CD4-positive, alpha-beta T cell treated with Interleukin-15 for 4 hours (primary cell): ENCODE data around the gene EPHB6.

Experiments used
- DNase-seq: peaks from one replicate; pipeline ENCODE4 v3.0.0-alpha.2; 2020; ENCODE audit warnings: low spot score

Gene EPHB6

DNA sequence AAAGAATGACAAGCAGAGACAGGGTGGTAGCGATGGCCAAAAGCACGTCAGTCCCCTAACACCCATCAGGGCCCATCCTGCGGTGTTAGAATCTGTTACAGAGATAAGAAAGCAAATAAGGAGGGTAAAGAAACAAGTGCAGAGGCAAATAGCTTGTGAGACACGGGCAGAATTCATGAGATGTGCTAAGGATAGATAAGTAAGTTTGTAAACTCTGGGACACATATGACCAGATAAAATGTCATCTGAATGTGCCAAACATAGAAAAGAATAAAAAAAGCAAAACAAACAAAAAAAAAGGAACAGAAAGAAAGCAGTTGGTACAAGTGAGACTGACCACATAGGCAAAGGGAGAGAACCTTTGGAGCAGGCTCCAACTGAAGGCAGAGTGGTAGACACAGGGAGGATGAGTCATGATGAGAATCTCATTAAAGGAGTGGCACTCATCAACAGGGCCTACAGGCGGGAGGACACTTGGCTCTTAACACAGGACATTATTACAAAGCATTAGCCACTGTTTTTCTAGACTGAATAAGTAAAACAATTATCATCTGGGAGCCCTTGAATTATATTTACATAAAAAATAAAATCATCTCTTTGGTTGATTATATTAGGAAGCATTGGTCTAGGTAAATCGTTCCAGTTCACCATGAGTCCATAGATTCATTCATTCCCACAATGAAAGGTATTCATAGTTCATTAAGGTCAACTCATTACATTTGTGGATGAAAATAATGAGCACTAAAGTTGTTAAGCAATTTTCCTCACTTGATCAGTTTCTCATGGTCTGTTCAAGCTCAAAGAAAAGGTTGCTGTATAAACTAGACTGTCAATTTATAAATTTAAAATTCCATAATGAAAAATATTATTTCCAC, 21.5 kb upstream of the EPHB6 start:
- DNase-seq, result no peak

DNA sequence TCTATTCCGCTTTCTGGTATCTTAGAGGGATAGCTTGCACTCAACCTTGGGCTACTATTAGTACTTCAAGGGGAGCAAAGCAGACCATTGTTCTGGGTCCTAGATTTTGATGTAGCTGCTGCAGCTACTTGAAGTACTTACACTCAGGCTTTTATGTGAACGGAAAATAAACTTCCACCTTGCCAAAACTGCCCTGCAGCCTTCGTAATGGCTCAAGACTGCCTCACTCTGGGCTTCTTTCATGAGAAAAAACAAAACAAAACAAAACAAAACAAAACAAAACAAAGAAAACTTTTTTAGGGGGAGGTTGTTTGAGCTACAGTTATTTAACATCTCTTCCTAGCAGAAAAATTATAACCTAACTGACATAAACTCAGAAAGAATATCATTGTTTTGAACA, 19.4 kb upstream of the EPHB6 start:
- no peak for DNase-seq

DNA sequence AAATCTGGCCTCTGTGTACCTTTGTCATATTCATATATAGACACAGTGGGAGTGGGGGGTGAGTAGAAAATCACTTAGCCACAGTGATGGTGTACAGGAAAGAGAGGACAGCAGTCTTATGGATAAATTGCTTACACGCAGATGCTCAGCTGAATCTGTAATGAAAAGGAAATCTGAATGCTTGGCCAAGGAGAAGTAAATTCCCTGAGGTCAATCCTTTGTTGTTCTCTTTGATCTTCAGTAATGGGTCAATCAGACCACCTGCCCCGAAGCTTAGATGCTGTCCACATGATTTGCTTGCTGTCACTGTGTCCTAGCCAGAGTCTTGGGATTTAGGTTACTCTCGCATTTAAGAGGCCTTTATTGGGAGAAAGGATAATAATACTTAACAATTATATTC, 18.4 kb upstream of the EPHB6 start:
- no peak for DNase-seq

DNA sequence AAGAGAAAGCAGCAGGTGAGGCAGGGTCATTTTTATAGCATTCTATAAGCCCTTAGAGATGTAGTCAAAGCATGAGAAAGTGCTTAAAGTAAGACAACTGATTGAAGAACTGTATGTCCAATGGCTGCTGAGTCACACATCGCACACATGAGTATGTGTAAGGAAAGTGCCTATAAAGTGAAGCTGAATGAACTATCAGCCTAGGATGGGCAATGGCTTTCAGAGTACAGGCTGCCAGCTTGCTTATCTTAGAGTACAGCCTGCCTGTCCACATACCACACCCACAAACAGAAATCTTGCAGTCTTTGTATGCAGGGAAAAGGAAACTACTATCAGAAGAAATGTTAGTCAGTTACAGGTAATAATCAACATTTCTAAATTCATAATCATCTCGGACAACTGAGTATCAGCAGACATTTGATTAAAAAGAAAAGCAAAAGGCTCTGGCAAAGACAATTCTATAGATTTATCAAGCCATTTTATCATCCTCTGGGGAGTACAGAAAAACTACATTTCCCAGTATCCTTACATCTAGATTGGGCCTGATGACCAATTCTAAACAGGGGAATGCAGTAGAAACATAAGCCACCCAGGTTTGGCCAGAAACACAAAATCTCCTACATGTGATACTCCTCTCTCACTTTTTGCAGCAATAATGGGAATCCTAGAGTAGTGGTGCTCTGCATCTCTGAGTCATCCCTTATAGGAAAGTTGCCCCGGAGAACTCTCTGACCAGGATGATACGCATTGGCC, 16.2 kb upstream of the EPHB6 start:
- DNase-seq, result no peak

DNA sequence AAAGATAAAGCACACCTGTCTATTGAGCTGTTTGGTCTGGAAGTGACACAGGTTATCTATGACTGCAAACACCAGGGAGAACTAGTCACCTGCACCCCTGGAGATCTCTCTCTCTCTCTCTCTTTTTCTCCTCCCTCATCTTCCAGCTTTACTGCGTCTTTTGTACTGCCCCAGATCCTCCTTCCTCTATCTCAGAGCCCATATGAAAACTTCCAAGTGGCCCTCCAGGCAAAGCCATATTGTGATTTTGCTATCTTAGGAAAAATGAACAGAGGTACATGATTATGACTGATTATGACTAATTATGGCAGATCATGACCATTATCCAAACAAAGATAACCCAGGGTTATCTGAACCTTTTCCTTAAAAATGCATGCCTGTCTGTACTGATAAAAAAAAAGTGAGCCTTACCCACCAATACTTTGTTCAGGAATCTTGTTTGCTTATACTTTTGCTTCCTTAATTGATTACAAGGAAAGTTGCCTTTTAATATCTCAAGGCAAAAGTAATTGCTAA, 12.6 kb upstream of the EPHB6 start:
- no peak for DNase-seq

DNA sequence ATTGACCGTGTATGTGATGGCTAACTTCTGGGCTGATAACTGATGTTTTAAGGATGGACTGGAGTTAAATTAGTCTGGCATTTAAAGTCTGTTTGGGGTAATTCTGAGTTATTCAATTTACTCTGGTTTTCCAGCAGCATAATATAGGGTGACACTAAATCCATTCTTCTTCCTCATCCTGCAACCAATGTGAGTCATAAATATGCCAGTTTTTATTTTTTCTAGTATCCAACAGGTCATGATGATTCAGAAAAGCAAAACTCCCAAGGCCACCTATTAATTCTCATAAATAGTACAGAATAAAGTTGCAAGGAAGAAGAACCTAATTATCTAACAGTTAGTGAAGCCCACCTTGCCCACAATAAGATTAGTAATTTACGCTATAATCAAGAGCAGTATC, 7.5 kb upstream of the EPHB6 start:
- DNase-seq, result no peak

DNA sequence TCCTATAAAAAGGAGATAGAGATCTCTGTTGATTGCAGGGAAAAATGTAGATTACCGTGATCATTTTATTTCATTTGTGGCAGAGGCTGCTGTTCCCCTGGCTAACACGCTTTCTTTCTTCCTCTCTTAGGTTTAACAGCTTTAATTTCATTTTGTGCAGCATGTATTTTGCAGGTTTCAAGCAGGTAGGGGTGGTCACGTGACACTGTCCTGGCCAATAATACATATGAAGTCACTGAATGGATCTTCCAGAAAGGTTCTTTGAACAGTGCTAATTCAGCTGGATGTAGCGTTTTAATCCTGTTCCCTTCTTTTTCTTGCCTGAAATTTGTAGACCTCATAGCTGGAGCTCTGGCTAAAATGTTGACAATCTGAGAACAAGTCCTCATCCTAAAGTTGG, 3.6 kb upstream of the EPHB6 start:
- no peak for DNase-seq

DNA sequence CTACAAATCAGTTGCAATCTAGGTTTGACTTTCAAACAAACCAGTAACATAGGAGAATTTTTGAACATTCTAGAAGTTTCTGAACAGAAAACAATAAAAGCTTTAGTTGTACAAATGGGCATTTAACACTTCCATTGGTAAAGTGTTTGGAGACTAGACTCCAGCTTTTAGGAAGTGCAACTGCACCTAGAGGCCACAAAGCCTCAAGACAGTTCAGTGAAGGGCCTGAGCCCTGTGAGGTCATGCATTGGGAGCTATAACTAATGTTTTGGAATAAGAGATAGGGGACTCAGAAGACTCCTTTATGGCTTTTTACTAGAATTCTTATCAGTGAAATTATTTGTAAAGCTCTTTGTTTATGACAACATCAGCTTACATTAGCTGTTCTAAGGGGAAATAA, 3.0 kb upstream of the EPHB6 start:
- no peak for DNase-seq

DNA sequence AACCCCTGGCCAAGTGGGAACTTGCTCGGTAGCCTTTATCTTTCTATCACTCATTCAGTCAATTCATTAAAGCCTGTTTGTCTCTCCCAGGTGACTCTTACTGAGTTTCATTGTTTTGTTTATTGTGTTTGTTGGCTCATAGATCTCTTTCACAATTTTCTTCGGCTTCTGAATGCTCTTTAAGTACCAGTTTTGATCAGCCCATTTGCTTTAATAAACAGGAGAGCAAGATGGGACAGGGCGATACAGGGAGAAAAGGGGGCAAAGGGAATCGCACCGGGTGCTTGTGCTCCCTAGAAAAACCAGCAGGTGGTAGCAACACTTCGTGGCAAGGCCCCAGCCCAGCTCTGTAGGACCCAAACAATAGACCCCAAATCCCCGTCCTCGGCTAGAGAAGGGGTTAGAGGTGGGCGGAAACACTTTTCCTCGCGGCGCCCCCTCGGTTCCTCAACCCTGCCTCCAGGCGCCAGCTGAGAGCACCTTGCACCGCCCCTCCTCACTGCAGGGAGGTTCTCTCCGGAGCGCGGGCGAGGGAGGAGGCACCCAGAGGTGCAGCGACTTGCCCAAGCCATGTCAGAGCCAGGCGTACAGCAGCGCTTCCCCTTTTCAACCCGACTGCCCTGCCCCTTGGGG, 1.0 kb upstream of the EPHB6 start:
- DNase-seq, result peak; percentile 60

DNA sequence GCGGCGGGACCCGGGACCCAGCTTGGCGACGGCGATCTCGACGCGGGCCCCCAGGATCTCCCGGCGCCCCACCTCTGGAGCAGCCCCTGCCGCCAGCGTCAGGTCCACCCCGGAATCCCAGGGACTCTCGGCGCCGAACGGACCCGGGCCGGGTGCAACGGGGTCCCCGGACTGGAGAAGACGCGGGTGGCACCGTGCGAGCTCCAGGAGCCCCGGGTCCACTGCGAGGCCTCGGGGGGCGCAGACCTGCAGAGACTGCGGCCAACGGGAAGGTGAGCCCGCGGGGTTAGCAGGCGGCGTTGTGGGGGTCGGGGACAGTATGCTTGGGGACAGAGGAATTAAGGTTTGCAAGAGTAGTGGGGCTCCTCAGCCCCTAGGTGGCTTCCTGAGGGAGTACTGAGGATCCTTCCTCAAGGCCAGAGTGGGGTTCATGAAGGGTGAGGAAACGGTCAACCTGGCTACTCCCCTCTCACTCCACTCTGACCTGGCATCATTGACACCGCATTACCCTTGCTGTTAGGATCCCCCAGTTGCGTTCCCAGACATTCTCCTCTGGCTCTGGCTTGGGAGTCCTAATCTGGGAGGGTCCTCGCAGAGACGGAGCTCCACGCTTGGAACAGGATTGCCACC, 353 bp downstream of the EPHB6 start:
- DNase-seq, result no peak

DNA sequence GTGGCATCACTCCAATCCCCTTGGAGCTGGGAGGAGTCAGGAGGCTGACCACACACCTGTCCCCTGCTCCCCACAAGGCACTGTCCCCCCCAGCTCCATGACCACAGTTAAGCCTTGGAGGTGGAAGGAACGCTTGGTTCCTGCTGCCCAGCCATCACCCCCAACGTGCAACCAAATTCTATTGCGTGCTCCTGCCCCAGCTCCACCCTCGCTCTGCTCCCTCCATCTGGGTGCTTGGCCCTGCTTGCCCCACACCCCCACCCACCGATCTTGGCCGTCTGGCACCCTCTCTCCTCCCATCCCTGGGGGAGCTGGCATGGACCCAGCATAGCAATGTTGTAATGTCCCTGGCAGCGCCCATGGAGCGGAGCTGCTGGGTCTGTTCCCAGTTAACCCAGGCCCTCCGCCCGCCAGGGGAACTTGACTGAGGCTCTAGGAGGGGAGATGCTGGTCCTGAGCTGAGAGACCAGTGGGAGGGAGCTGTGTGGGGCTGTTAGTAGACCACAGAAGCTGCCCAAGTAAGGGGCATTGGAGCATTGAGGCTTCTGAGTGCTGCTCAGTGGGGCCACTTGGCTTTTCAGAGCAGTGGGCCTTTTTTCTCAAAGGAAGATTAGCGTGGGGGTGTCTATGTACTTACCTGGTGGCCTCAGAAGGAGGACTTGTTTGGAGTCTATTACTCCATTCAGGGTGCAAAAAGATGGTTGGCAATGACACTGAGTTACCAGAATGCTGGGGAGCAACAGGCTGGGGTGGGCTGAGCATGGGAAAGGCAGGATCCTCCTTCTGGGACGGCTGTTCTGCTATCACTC, 1.1 kb downstream of the EPHB6 start:
- no peak for DNase-seq

DNA sequence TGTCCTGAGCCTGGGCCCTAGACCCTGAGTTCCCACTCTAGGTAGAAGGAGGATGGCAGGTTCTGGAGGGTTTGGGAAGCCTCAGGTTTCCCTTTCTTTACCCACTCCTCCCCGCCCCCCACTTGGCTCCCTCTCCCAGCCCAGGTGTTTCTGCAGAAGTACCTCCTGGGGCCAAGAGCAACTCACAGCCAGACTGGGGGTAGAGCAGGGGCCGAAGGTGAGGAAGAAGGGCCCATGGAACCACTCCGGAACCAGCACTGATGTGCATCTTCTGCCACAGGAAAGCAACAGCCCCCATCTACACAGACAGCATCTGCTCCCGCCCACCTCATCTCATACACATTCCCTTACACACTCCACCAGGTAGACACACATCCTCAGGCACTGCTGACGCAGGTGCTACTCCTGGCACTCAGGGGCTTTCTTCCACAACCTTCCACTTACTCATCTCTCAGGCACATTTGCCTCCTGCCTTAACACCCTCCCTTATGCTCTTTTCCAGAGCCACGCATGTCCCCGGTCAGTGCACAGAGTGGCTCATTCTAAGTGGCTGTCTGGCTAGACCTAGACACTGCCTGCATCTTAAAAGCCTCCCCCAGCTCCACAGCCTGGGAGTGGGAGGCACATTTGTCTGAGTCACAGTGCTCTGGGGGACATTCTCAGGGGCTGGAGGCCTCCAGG, 1.8 kb downstream of the EPHB6 start:
- DNase-seq, result no peak

DNA sequence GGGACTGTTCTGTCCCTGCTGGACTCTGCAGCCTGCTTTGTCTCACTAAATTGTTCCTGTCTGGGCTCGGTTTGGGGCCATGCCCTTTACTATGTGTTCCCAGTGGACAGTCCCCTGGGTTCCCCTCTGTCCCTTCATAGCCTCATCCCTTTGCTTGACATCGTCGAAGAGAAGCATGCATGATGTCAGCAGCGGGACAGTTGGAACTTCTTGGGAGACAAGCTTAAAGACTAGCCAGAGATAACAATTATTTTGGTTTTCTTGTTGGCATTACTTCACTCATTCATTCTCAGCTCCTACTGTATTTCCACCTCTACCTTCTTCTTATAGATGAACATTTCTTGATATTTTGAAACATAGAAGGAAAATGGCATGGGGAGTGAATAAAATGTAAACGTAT, 2.7 kb downstream of the EPHB6 start:
- no peak for DNase-seq

DNA sequence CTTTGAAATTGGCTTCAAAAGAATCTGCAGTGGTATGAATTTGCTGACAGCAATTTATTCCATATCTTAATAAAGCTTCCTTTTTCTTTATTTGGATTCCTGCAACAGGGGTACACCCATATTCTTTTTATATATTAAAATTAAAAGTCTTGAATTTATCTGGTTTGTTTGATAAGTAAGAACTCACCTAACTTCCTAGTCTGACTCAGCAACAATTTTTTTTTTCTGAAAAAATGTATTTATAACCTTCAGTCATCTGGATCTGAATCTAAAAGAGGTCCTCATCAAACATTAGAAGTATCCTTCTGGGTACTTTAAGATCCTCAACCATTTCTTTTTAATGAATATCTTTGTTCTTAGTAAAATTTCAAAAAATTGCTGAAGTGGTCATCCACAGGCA, 4.5 kb downstream of the EPHB6 start:
- DNase-seq, result no peak

DNA sequence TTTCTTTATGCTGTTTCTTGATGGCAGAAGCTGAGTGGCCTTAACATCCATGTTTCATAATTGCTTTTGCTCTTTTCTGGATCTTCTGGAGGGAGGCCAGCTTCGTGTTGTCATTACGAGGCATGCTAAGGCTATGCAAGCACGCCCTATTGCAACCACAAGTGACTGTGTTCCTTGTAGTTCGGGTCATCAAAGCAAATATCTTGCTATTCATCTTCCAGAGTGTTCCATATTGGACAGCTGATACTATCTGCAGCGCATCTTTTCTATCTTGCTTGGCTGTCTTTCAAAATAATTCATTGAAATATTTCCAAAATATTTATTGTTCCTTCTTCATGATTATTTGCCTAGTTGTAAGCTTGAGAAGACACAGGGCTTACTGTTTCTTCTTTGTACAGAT, 5.0 kb downstream of the EPHB6 start:
- no peak for DNase-seq

DNA sequence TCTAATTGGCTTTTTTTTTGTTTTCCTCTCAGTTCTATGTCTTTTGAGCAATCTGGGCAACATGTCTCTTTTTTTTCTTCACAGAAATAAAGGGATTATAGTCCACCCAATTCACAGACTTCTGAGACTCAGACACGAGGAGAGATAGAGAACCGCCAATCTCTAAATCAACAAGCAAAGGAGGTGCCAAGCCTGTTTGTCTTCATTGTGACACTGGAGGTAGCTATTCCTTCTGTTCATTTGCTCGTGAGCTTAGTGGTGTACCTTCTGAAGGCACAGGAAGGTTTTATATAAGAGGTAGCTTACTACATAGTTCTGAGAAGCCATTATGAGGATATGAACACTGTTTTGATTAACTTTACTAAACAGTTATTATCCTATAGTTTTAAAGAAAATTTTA, 6.1 kb downstream of the EPHB6 start:
- no peak for DNase-seq

DNA sequence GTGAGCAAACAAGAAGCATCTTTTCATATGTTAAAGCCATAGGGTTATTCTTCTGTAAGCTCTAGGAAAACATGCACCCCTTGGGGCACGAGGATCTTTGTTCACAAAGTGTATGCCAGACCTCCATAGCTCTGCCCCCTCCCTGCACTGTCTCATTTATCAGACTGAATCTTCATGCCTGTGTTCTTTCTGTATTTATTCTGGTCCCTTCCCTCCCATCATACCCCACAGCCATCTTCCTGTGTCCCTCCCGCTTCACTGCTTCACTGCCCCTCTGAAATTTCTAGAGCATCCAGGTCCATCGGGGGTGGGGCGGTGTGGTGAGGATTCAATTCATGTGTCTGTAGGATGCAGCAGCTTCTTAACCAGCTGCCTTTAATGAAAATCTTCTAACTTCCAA, 7.5 kb downstream of the EPHB6 start:
- no peak for DNase-seq

DNA sequence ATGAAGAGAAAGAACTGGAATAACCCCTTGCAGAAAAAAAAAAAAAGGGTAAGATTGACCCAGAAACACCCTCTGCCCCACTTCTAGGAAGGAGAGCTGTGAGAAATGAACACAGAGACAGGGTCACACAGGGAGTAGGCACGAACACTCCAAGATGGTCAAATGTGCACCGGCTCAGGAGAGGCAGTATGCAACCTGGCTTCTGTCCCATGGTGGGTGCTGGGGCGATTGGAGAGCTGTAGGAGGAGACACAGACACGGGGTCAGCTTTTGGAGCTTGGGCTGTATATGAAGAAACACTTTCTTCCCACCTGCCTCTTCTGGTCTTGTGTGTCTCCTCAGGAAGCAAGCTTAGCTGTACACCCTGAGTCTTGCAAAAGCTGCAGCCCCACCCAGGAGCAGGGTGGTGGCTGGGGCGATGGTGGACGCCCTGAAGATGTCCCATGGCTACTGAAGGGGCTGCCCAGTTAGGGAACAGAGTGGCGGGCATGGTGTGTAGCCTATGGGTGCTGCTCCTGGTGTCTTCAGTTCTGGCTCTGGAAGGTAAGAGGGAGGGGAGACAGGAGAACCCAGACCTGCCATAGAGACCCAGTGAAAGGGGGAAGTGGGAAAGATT, 8.0 kb downstream of the EPHB6 start:
- no peak for DNase-seq

DNA sequence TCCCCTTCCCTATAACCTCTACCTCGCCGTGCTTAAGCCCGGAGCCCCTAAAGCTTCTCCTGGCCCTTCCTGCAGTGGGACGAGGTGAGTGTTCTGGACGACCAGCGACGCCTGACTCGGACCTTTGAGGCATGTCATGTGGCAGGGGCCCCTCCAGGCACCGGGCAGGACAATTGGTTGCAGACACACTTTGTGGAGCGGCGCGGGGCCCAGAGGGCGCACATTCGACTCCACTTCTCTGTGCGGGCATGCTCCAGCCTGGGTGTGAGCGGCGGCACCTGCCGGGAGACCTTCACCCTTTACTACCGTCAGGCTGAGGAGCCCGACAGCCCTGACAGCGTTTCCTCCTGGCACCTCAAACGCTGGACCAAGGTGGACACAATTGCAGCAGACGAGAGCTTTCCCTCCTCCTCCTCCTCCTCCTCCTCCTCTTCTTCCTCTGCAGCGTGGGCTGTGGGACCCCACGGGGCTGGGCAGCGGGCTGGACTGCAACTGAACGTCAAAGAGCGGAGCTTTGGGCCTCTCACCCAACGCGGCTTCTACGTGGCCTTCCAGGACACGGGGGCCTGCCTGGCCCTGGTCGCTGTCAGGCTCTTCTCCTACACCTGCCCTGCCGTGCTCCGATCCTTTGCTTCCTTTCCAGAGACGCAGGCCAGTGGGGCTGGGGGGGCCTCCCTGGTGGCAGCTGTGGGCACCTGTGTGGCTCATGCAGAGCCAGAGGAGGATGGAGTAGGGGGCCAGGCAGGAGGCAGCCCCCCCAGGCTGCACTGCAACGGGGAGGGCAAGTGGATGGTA, 9.2 kb downstream of the EPHB6 start:
- DNase-seq, result no peak
